Erythroblast (primary cell): Measurements from ENCODE around the gene IL15.

Source experiments
- GATA1 ChIP-seq: IDR thresholded peaks from 2 replicates; pipeline ENCODE4 v1.6.1; 2011; ENCODE audit warnings: low read depth, mild to moderate bottlenecking, control low read depth, low read length, moderate library complexity
- POLR2A ChIP-seq: IDR thresholded peaks from 2 replicates; pipeline ENCODE4 v1.6.1; 2011; ENCODE audit warnings: mild to moderate bottlenecking, low read length

- no peak for TF ChIP-seq POLR2A
- no peak for TF ChIP-seq GATA1
Measured at GRCh38 chr4:141646969-141647368, 10.6 kb downstream of the IL15 start.
